AG04449 (cell line): ENCODE data around the gene SEMA5A.

ENCODE experiments used
- CTCF ChIA-PET: fragments of 350-600 bp; formaldehyde crosslinking; extraction: SDS; loops from one replicate; lab custom pipeline; 2021; ENCODE audit warnings: antibody characterized with exemption; lab: Yijun Ruan, JAX
- POLR2A ChIA-PET: fragments of 400-600, 350-600 bp; formaldehyde crosslinking; extraction: SDS; loops from one replicate; lab custom pipeline; 2020; ENCODE audit warnings: antibody characterized with exemption, inconsistent platforms; lab: Yijun Ruan, JAX
- DNase-seq: peaks from one replicate; pipeline ENCODE4 v3.0.0-alpha.2; 2010; ENCODE audit warnings: low read depth, low spot score
- H3K4me3 ChIP-seq: 2 replicates; pipeline ENCODE4 v1.5.1; 2011; ENCODE audit warnings: low read depth, mild to moderate bottlenecking, control low read depth, low read length
- CTCF ChIP-seq: IDR thresholded peaks from one replicate; pipeline ENCODE4 v1.5.1; 2011; ENCODE audit warnings: mild to moderate bottlenecking, moderate library complexity, low read length, control low read depth, inconsistent platforms; ENCODE audit not compliant: insufficient read depth; ENCODE audit errors: missing control alignments

The SEMA5A gene

GRCh38 chr5:9284272-9284671 is 261.6 kb downstream of the SEMA5A start:
- no peak for TF ChIP-seq CTCF
- no peak overlapping the region for H3K4me3 ChIP-seq
- ChIA-PET POLR2A (no interaction called here), CTCF (interaction anchor here (0.6 to 1.0 kb wide), 2 partner anchors 16 to 831 kb away, joined by 3 read pairs; no protein-coding TSS in a partner anchor)
- DNase-seq = no peak

- CTCF ChIA-PET = interaction anchor here (1.0 to 1.5 kb wide), 3 partner anchors 15 to 864 kb away, joined by 3 read pairs; no protein-coding TSS in a partner anchor
- H3K4me3 ChIP-seq = no peak overlapping the region
- no peak for TF ChIP-seq CTCF
- POLR2A ChIA-PET = no interaction called here
- no peak for DNase-seq
Measured at GRCh38 chr5:9283473-9283872, 262.4 kb downstream of the SEMA5A start.

- DNase-seq = no peak
- POLR2A ChIA-PET = no interaction called here
- H3K4me3 ChIP-seq = no peak overlapping the region
- TF ChIP-seq CTCF = no peak
- CTCF ChIA-PET = interaction anchor here (1.3 to 1.5 kb wide), 2 partner anchors 47 to 864 kb away, joined by 3 read pairs; no protein-coding TSS in a partner anchor
Measured at GRCh38 chr5:9283021-9283420, 262.9 kb downstream of the SEMA5A start.

- no peak for TF ChIP-seq CTCF
- POLR2A ChIA-PET = no interaction called here
- CTCF ChIA-PET = no interaction called here
- DNase-seq = no peak
- H3K4me3 ChIP-seq = no peak overlapping the region
Measured at GRCh38 chr5:9282211-9282610, 263.7 kb downstream of the SEMA5A start.

- POLR2A ChIA-PET = no interaction called here
- H3K4me3 ChIP-seq = no peak overlapping the region
- TF ChIP-seq CTCF = no peak
- no peak for DNase-seq
- CTCF ChIA-PET = interaction anchor here (1.5 kb wide), 1 partner anchor 12 kb away, joined by 4 read pairs; no protein-coding TSS in a partner anchor
Measured at GRCh38 chr5:9279774-9280173, 266.1 kb downstream of the SEMA5A start.

- TF ChIP-seq CTCF = no peak
- ChIA-PET CTCF (interaction anchor here (1.1 kb wide), 1 partner anchor 10 kb away, joined by 3 read pairs; no protein-coding TSS in a partner anchor), POLR2A (no interaction called here)
- no peak overlapping the region for H3K4me3 ChIP-seq
- no peak for DNase-seq
Measured at GRCh38 chr5:9278921-9279603, 266.8 kb downstream of the SEMA5A start.
